GM21737 (cell line): ENCODE measurements around the gene SLC25A22.

Experiments used
- ATAC-seq: cut with Tn5 transposase; IDR thresholded peaks from one replicate; pipeline ENCODE4 v1.9.1; 2021; ENCODE audit warnings: mild to moderate bottlenecking, moderate library complexity; ENCODE audit not compliant: unreplicated experiment

The SLC25A22 gene

DNA sequence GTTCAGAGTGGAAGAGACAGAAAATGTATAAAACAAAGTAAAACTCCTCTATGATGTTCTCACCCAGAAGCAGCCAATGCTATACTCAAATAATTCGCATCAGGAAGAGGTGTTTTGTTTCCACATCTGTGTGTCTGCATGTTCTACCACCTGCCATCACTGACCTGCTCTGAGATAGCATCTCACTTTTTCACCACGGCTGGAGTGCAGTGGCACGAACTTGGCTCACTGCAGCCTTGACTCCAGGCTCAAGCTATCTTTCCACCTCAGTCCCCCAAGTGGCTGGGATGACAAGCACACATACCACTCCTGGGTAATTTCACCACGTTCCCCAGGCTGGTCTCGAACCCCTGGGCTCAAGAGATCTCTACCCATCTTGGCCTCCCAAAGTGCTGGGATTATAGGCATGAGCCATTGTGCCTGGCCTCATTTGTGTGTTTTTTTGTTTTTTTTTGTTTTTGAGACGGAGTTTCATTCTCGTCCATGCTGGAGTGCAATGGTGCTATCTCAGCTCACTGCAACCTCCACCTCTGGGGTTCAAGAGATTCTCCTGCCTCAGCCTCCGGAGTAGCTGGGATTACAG, 36.5 kb downstream of the SLC25A22 start:
- no peak for ATAC-seq

GRCh38 chr11:760236-760635, 37.8 kb downstream of the SLC25A22 start:
- no peak for ATAC-seq

GRCh38 chr11:749731-750130, 48.4 kb downstream of the SLC25A22 start:
- no peak for ATAC-seq

GRCh38 chr11:748007-748359, 50.1 kb downstream of the SLC25A22 start:
- peak; percentile 8 for ATAC-seq

GRCh38 chr11:747158-748006, 50.7 kb downstream of the SLC25A22 start, which contains the start of gene TALDO1:
TALDO1 (plus strand) TSS chr11:747464; CDS start chr11:747482, 18 bp downstream.
- ATAC-seq: peak; percentile 89

GRCh38 chr11:746289-747157, 51.6 kb downstream of the SLC25A22 start:
- ATAC-seq: peak; percentile 23

DNA sequence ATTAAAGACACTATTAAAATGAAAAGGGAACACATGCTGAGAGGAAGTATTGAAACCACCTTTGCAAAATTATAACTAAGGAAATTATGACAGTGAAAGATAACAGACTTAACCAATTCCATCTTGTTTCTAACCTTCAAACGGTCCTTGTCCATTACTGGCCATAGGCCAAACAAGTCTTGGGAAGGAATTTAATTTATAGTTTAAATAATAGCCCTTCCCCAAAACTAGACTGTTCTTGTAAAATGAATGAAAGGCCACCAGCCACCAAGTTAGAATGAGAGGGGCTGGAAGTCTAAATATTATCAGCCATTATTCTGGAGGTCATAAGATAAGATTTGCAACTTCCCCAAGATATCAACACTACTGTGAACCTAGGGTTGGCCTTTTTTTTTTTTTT, 52.7 kb downstream of the SLC25A22 start:
- no peak for ATAC-seq

DNA sequence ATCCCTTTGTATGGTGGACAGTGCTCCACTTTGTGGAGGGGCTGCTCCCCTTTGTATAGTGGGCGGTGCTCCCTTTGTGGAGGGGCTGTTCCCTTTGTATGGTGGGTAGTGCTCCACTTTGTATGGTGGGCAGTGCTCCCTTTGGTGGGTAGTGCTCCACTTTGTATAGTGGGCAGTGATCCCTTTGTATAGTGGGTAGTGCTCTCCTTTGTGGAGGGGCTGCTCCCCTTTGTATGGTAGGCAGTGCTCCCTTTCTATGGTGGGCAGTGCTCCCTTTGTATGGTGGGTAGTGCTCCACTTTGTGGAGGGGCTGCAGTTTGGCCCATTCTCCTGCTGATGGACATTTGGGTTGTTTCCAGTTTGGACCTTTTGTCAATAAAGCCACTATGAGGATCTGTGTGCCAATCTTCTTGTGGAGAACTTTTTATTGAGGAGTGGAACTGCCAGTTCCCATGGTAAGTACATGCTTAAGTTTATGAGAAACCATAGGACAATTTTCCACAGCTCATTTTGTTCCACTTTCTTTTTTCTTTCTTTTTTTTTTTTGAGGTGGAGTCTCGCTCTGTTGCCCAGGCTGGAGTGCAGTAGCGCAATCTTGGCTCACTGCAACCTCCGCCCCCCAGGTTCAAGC, 55.4 kb downstream of the SLC25A22 start:
- no peak for ATAC-seq

DNA sequence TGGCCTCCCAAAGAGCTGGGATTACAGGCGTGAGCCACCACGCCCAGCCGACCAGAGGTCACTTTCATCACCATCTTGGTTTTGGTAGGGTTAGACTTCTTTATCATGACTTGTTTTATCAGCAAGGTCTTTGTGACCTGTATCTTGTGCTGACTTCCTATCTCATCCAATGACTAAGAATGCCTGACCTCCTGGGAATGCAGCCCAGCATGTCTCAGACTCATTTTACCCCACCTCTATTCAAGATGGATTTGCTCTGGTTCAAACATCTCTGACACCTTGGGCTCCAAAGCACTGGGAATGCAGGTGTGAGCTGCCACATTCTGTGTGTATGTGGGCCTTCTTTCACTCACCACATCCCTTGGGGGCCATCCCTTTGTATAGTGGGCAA, 55.9 kb downstream of the SLC25A22 start:
- no peak for ATAC-seq
